IMR-90 (cell line): Measurements from ENCODE around the gene SLC5A11.

ENCODE experiments used
- CEBPB ChIP-seq: IDR thresholded peaks from 2 replicates; pipeline ENCODE4 v1.6.1; 2012; ENCODE audit warnings: low read depth, low read length, improper control_type of control experiment
- MAZ ChIP-seq: IDR thresholded peaks from 2 replicates; pipeline ENCODE4 v1.6.1; 2012; ENCODE audit warnings: low read depth, mild to moderate bottlenecking, low read length, improper control_type of control experiment, moderate library complexity, borderline replicate concordance
- MXI1 ChIP-seq: IDR thresholded peaks from 2 replicates; pipeline ENCODE4 v1.6.1; 2012; ENCODE audit warnings: low read depth, mild to moderate bottlenecking, low read length, moderate library complexity, borderline replicate concordance
- POLR2A ChIP-seq: IDR thresholded peaks from 2 replicates; pipeline ENCODE4 v1.6.1; 2012; ENCODE audit warnings: mild to moderate bottlenecking, low read depth, low read length
- TF ChIP-seq, protein P1 (sequence below): conservative IDR thresholded peaks from 2 replicates; pipeline ENCODE4 v1.5.1; 2012; ENCODE audit warnings: mild to moderate bottlenecking, low read depth, low read length, improper control_type of control experiment

DNA sequence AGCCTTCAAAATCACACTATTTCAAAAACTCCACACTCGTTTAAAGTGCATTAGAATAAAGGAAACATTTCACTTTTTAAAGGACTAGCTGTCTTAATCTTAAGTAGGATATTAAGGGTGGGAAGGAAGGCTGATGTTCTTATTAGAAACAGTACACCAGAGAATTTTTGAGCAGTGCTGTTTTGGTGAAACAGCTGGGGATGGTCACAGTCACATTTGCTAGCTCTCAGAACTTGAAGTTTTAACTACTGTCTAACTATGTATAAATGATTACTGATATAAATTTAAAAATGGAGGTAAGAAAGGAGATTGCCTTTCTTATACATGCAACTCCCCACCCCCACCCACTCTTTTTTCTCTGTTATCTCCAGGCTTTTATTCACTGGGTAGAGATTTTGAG is 38.5 kb upstream of the SLC5A11 start:
- TF ChIP-seq POLR2A: no peak
- no peak for TF ChIP-seq MAZ
- TF ChIP-seq, protein P1, sequence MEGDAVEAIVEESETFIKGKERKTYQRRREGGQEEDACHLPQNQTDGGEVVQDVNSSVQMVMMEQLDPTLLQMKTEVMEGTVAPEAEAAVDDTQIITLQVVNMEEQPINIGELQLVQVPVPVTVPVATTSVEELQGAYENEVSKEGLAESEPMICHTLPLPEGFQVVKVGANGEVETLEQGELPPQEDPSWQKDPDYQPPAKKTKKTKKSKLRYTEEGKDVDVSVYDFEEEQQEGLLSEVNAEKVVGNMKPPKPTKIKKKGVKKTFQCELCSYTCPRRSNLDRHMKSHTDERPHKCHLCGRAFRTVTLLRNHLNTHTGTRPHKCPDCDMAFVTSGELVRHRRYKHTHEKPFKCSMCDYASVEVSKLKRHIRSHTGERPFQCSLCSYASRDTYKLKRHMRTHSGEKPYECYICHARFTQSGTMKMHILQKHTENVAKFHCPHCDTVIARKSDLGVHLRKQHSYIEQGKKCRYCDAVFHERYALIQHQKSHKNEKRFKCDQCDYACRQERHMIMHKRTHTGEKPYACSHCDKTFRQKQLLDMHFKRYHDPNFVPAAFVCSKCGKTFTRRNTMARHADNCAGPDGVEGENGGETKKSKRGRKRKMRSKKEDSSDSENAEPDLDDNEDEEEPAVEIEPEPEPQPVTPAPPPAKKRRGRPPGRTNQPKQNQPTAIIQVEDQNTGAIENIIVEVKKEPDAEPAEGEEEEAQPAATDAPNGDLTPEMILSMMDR: no peak
- TF ChIP-seq MXI1: no peak
- no peak for TF ChIP-seq CEBPB
